Measurements from ENCODE around the gene DNAJC4.

Gene DNAJC4

GRCh38 chr11:64227405-64227956, 2.9 kb upstream of the DNAJC4 start:
- Histone ChIP-seq H3K36me3 (ENCODE audit: control insufficient read depth, insufficient read depth, low read length) (no peaks in the 10 kb centered on the region), H3K9ac (no peak overlapping the region), H3K79me2 (no peaks in the 10 kb centered on the region), H3K9me3 (ENCODE audit: control insufficient read depth, low read length) (no peaks in the 10 kb centered on the region), H3K4me1 (peaks cover 7% of the 10 kb centered on the region), H2AFZ (no peak overlapping the region), H3K27ac (no peak overlapping the region), H3K4me3 (ENCODE audit: low read depth, low read length) (peak overlapping the region; percentile 85), H3K4me2 (ENCODE audit: low read length) (peak overlapping the region; percentile 94), H3K27me3 (ENCODE audit: control insufficient read depth, insufficient read depth, low read length) (no peaks in the 10 kb centered on the region)
- no peak for TF ChIP-seq CTCF (IDR thresholded peaks at IDR 0.05)

GRCh38 chr11:64229090-64229743, 1.1 kb upstream of the DNAJC4 start:
- Histone ChIP-seq H3K36me3 (ENCODE audit: control insufficient read depth, insufficient read depth, low read length) (no peaks in the 10 kb centered on the region), H3K27me3 (ENCODE audit: control insufficient read depth, insufficient read depth, low read length) (no peaks in the 10 kb centered on the region), H3K4me1 (peaks cover 7% of the 10 kb centered on the region), H2AFZ (no peak overlapping the region), H3K9me3 (ENCODE audit: control insufficient read depth, low read length) (no peaks in the 10 kb centered on the region), H3K4me3 (ENCODE audit: low read depth, low read length) (no peak overlapping the region), H3K27ac (no peak overlapping the region), H3K4me2 (ENCODE audit: low read length) (no peak overlapping the region), H3K79me2 (no peaks in the 10 kb centered on the region), H3K9ac (no peak overlapping the region)
- TF ChIP-seq CTCF (IDR thresholded peaks at IDR 0.05): no peak

- H3K4me1 ChIP-seq: peaks cover 7% of the 10 kb centered on the region
- peak overlapping the region; percentile 81 for H3K27ac ChIP-seq
- no peak for TF ChIP-seq CTCF (IDR thresholded peaks at IDR 0.05)
- peak overlapping the region; percentile 77 for H3K4me3 ChIP-seq (ENCODE audit: low read depth, low read length)
- H3K9me3 ChIP-seq (ENCODE audit: control insufficient read depth, low read length): no peaks in the 10 kb centered on the region
- peak overlapping the region; percentile 89 for H3K4me2 ChIP-seq (ENCODE audit: low read length)
- no peaks in the 10 kb centered on the region for H3K27me3 ChIP-seq (ENCODE audit: control insufficient read depth, insufficient read depth, low read length)
- no peak overlapping the region for H3K9ac ChIP-seq
- no peaks in the 10 kb centered on the region for H3K79me2 ChIP-seq
- H2AFZ ChIP-seq: peak overlapping the region; percentile 76
- H3K36me3 ChIP-seq (ENCODE audit: control insufficient read depth, insufficient read depth, low read length): no peaks in the 10 kb centered on the region
Measured at GRCh38 chr11:64229744-64230170, 591 bp upstream of the DNAJC4 start.

GRCh38 chr11:64230985-64231365, 627 bp downstream of the DNAJC4 start:
- Histone ChIP-seq H3K9ac (peak overlapping the region; percentile 46), H3K9me3 (ENCODE audit: control insufficient read depth, low read length) (no peaks in the 10 kb centered on the region), H3K4me3 (ENCODE audit: low read depth, low read length) (peak overlapping the region; percentile 77), H3K27me3 (ENCODE audit: control insufficient read depth, insufficient read depth, low read length) (no peaks in the 10 kb centered on the region), H3K4me2 (ENCODE audit: low read length) (peak overlapping the region; percentile 89), H3K79me2 (no peaks in the 10 kb centered on the region), H3K36me3 (ENCODE audit: control insufficient read depth, insufficient read depth, low read length) (no peaks in the 10 kb centered on the region), H3K27ac (peak overlapping the region; percentile 81), H3K4me1 (peaks cover 7% of the 10 kb centered on the region), H2AFZ (peak overlapping the region; percentile 76)
- no peak for TF ChIP-seq CTCF (IDR thresholded peaks at IDR 0.05)

- Histone ChIP-seq H3K27me3 (ENCODE audit: control insufficient read depth, insufficient read depth, low read length) (no peaks in the 10 kb centered on the region), H3K4me2 (ENCODE audit: low read length) (no peak overlapping the region), H3K79me2 (no peaks in the 10 kb centered on the region), H3K4me1 (peaks cover 7% of the 10 kb centered on the region), H3K4me3 (ENCODE audit: low read depth, low read length) (no peak overlapping the region), H3K27ac (no peak overlapping the region), H2AFZ (no peak overlapping the region), H3K36me3 (ENCODE audit: control insufficient read depth, insufficient read depth, low read length) (no peaks in the 10 kb centered on the region), H3K9ac (no peak overlapping the region), H3K9me3 (ENCODE audit: control insufficient read depth, low read length) (no peaks in the 10 kb centered on the region)
- TF ChIP-seq CTCF (IDR thresholded peaks at IDR 0.05): no peak
Measured at GRCh38 chr11:64231546-64231945, 1.2 kb downstream of the DNAJC4 start.
